Measurements from ENCODE around the gene TMEM116. TPM values are rescaled to one million over a fixed set of nuclear protein-coding genes. Genes with fewer than 3 reads are reported as not detected.

The TMEM116 gene
- polyA plus RNA-seq, 1 donor (not counting 4 experiments of a cell fraction or from before 2014, with no cell fraction given), result 7.7 TPM

DNA sequence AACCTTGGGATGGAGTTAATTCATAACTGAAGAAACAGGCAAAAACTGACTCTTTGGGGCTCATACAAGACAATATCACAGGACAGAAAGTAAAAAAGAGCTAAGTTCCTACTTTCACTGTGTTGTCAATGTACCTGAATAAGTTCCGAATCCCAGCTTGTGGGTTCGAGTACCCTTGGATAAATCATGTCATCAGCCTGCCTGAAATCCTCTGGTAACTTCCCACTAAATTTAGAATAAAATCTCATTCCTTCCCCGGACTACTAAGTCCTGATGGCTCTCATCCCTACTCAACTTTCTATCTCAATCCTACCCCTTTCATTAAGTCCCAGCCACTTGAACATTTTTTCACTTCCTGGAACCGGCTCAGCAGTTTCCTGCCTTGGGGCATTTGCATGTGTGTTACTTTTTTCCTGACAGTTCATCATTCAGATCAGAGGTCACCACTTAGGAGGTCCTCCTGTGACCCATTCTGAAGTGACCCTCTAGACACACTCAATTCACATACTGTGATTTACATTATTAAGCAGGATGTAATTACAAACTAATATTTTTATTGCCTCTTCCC lies 12.9 kb upstream of the TMEM116 start:
- Histone ChIP-seq H3K27ac (ENCODE audit: control insufficient read depth, insufficient read depth, low read length) (no peak overlapping the region), H3K27me3 (ENCODE audit: control insufficient read depth, extremely low read depth, insufficient read depth, low read length) (no peaks in the 10 kb centered on the region), H3K9me3 (ENCODE audit: control insufficient read depth, low read depth, low read length) (no peaks in the 10 kb centered on the region), H3K79me2 (ENCODE audit: control insufficient read depth, insufficient read depth, low read length) (peaks cover 4% of the 10 kb centered on the region), H3K4me2 (ENCODE audit: control insufficient read depth, extremely low read depth, insufficient read depth, low read depth, low read length) (no peak overlapping the region), H3K4me1 (ENCODE audit: control insufficient read depth, extremely low read depth, insufficient read depth, low read length) (no peaks in the 10 kb centered on the region), H4K20me1 (ENCODE audit: control insufficient read depth, extremely low read depth, insufficient read depth, low read length) (no peaks in the 10 kb centered on the region), H3K36me3 (ENCODE audit: control insufficient read depth in 2 of 2, extremely low read depth in 1 of 2, insufficient read depth in 2 of 2, low read length in 2 of 2) (peaks cover 14 to 23% of the 10 kb centered on the region in 2 experiments), H2AFZ (ENCODE audit: control insufficient read depth, low read length) (no peak overlapping the region), H3K9ac (ENCODE audit: control insufficient read depth, extremely low read depth, insufficient read depth, low read length) (no peak overlapping the region), H3K4me3 (ENCODE audit: control insufficient read depth in 2 of 3, extremely low read depth in 1 of 3, insufficient read depth in 2 of 3, low read depth in 1 of 3, low read length in 3 of 3) (no peak overlapping the region), H3K9me1 (ENCODE audit: control insufficient read depth, extremely low read depth, insufficient read depth, low read length) (no peaks in the 10 kb centered on the region)
- FAIRE-seq (no peak), DNase-seq (ENCODE audit: low read depth, low spot score) (no peak)
- TF ChIP-seq EZH2 (IDR thresholded peaks at IDR 0.05; ENCODE audit: low read length), result no peak
- TF ChIP-seq, protein P1, sequence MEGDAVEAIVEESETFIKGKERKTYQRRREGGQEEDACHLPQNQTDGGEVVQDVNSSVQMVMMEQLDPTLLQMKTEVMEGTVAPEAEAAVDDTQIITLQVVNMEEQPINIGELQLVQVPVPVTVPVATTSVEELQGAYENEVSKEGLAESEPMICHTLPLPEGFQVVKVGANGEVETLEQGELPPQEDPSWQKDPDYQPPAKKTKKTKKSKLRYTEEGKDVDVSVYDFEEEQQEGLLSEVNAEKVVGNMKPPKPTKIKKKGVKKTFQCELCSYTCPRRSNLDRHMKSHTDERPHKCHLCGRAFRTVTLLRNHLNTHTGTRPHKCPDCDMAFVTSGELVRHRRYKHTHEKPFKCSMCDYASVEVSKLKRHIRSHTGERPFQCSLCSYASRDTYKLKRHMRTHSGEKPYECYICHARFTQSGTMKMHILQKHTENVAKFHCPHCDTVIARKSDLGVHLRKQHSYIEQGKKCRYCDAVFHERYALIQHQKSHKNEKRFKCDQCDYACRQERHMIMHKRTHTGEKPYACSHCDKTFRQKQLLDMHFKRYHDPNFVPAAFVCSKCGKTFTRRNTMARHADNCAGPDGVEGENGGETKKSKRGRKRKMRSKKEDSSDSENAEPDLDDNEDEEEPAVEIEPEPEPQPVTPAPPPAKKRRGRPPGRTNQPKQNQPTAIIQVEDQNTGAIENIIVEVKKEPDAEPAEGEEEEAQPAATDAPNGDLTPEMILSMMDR (optimal IDR thresholded peaks at IDR 0.05 in 1 of 3, IDR thresholded peaks at IDR 0.05 in 1 of 3, conservative IDR thresholded peaks at IDR 0.05 in 1 of 3; ENCODE audit: extremely low read depth in 1 of 3, insufficient read depth in 2 of 3, low read length in 3 of 3), result no peak
- dilution Hi-C loops (cut with MboI; ENCODE audit: extremely low pct_ligation_motif_present, low sequenced_read_pairs), result no loop called here

DNA sequence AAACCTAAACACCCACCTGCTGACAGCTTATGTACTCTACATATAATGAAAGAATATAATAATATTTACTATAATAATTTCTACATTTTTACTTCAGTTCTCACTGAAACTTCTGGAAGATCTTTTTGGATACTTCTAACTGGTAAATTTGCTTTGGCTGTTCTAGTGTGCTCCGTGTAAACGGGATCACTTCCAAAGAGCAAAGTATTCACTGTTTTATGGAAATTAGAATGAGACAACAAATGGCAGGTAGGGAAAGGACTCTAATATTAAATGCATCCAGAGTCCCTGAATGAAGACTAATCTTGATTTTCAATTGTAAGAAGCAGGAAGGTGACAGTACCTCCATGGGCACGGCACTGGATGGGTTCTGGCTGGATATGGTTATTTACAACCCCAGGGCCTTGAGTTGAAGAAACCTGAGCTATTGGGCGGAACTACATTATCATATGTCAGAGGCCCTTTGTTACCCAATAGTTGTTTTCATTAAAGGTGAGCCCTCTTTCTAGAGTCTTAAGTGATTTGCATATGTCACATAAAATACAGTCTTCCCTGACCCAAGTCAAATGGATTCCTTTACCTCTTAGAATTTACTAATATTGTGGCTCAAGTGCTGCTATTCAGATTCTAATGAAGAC lies 10.9 kb upstream of the TMEM116 start:
- Histone ChIP-seq H3K79me2 (ENCODE audit: control insufficient read depth, insufficient read depth, low read length) (peaks cover 21% of the 10 kb centered on the region), H3K27ac (ENCODE audit: control insufficient read depth, insufficient read depth, low read length) (no peak overlapping the region)

More for the DNA sequence above, 10.9 kb upstream of the TMEM116 start:
- Histone ChIP-seq H3K9me3 (ENCODE audit: control insufficient read depth, low read depth, low read length) (no peaks in the 10 kb centered on the region), H3K4me3 (ENCODE audit: control insufficient read depth in 2 of 3, extremely low read depth in 1 of 3, insufficient read depth in 2 of 3, low read depth in 1 of 3, low read length in 3 of 3) (no peak overlapping the region), H3K9me1 (ENCODE audit: control insufficient read depth, extremely low read depth, insufficient read depth, low read length) (no peaks in the 10 kb centered on the region), H4K20me1 (ENCODE audit: control insufficient read depth, extremely low read depth, insufficient read depth, low read length) (peaks cover 6% of the 10 kb centered on the region), H3K36me3 (ENCODE audit: control insufficient read depth in 2 of 2, extremely low read depth in 1 of 2, insufficient read depth in 2 of 2, low read length in 2 of 2) (peaks cover 16 to 27% of the 10 kb centered on the region in 2 experiments), H2AFZ (ENCODE audit: control insufficient read depth, low read length) (no peak overlapping the region), H3K4me1 (ENCODE audit: control insufficient read depth, extremely low read depth, insufficient read depth, low read length) (peaks cover 11% of the 10 kb centered on the region), H3K9ac (ENCODE audit: control insufficient read depth, extremely low read depth, insufficient read depth, low read length) (no peak overlapping the region), H3K4me2 (ENCODE audit: control insufficient read depth, extremely low read depth, insufficient read depth, low read depth, low read length) (no peak overlapping the region), H3K27me3 (ENCODE audit: control insufficient read depth, extremely low read depth, insufficient read depth, low read length) (no peaks in the 10 kb centered on the region)
- no peak for FAIRE-seq
- dilution Hi-C loops (cut with MboI; ENCODE audit: extremely low pct_ligation_motif_present, low sequenced_read_pairs), result no loop called here
- TF ChIP-seq EZH2 (IDR thresholded peaks at IDR 0.05; ENCODE audit: low read length), result no peak
- no peak for DNase-seq (ENCODE audit: low read depth, low spot score)
